Bronchial epithelial cell (primary cell): Measurements from ENCODE around the gene EIF4G1. TPM values are rescaled to one million over a fixed set of nuclear protein-coding genes. Genes with fewer than 3 reads are reported as not detected.
A peak's percentile ranks its signal among the peaks of the same experiment; 100 is the strongest.

Source experiments
- DNase-seq: peaks from one replicate; pipeline ENCODE4 v3.0.0-alpha.2; 2010; ENCODE audit warnings: low read depth
- FAIRE-seq: peaks from 2 replicates; lab custom pipeline; 2011; peaks lifted over from hg19 to GRCh38; lab: Jason Lieb, UNC
- H3K27me3 ChIP-seq: 2 replicates; pipeline ENCODE4 v1.5.1; 2011; ENCODE audit warnings: low read length; ENCODE audit not compliant: control insufficient read depth, insufficient read depth
- H3K36me3 ChIP-seq: 2 replicates; pipeline ENCODE4 v1.5.1; 2011; ENCODE audit warnings: low read length; ENCODE audit not compliant: control insufficient read depth, insufficient read depth
- H3K4me3 ChIP-seq: 2 replicates; pipeline ENCODE4 v1.5.1; 2011; ENCODE audit warnings: mild to moderate bottlenecking, low read depth, low read length, control low read depth
- CTCF ChIP-seq: IDR thresholded peaks from 2 replicates; pipeline ENCODE4 v1.5.1; 2011; ENCODE audit warnings: mild to moderate bottlenecking, moderate library complexity, low read length, control low read depth, inconsistent platforms; ENCODE audit not compliant: insufficient read depth, severe bottlenecking
- total RNA-seq: library from RNA; depleted of rRNA; stranded (reverse); fragments of >200 nt; gene quantifications from 2 replicates; pipeline ENCODE4 v1.2.1, GENCODE V29; 2014

Gene EIF4G1
- total RNA-seq, 1 donor from 2014 or later: 244 TPM

- FAIRE-seq (no peak), DNase-seq (peak; percentile 95)
- peak; percentile 69 for TF ChIP-seq CTCF
- peaks cover 12% of the 10 kb centered on the region for H3K36me3 ChIP-seq
- H3K4me3 ChIP-seq: peak overlapping the region; percentile 46
- no peaks in the 10 kb centered on the region for H3K27me3 ChIP-seq
Observed at GRCh38 chr3:184362668-184363546, 48.5 kb downstream of the EIF4G1 start.

GRCh38 chr3:184366619-184367289 is 52.3 kb downstream of the EIF4G1 start:
- no peaks in the 10 kb centered on the region for H3K27me3 ChIP-seq
- FAIRE-seq (no peak), DNase-seq (no peak)
- peaks cover 19% of the 10 kb centered on the region for H3K36me3 ChIP-seq
- no peak for TF ChIP-seq CTCF
- H3K4me3 ChIP-seq: no peak overlapping the region

GRCh38 chr3:184368116-184368515 is 53.7 kb downstream of the EIF4G1 start:
- no peak for FAIRE-seq
- peaks cover 19% of the 10 kb centered on the region for H3K36me3 ChIP-seq
- H3K27me3 ChIP-seq: no peaks in the 10 kb centered on the region
- DNase-seq: no peak
- H3K4me3 ChIP-seq: no peak overlapping the region
- TF ChIP-seq CTCF: no peak

GRCh38 chr3:184368586-184369183 is 54.3 kb downstream of the EIF4G1 start:
- no peak overlapping the region for H3K4me3 ChIP-seq
- TF ChIP-seq CTCF: no peak
- no peaks in the 10 kb centered on the region for H3K27me3 ChIP-seq
- FAIRE-seq (no peak), DNase-seq (no peak)
- peaks cover 19% of the 10 kb centered on the region for H3K36me3 ChIP-seq

- peak; percentile 83 for DNase-seq
- peak; percentile 98 for TF ChIP-seq CTCF
- H3K4me3 ChIP-seq: no peak overlapping the region
- H3K27me3 ChIP-seq: peaks cover 9% of the 10 kb centered on the region
- peaks cover 13% of the 10 kb centered on the region for H3K36me3 ChIP-seq
- no peak for FAIRE-seq
Observed at GRCh38 chr3:184371570-184372018, 57.2 kb downstream of the EIF4G1 start.
